K562 (cell line): Measurements from ENCODE around the gene ERVK3-1. TPM values are rescaled to one million over a fixed set of nuclear protein-coding genes. Genes with fewer than 3 reads are reported as not detected.

Source experiments
- ARHGAP35 ChIP-seq: fragments of 450-650 bp; IDR thresholded peaks from 2 replicates; pipeline ENCODE4 v1.6.1; 2018; ENCODE audit not compliant: partially characterized antibody
- CGGBP1 ChIP-seq: fragments of 250-450 bp; sonication (Bioruptor Pico); IDR thresholded peaks from 2 replicates; pipeline ENCODE4 v1.9.0; 2021; ENCODE audit warnings: mild to moderate bottlenecking
- CREM ChIP-seq: IDR thresholded peaks from 2 replicates; pipeline ENCODE4 v1.6.1; 2014; ENCODE audit warnings: antibody characterized with exemption, low read depth
- CTCF ChIP-seq, 3 experiments: IDR thresholded peaks in 2 of 3; conservative IDR thresholded peaks in 1 of 3; 2 replicates each; pipeline ENCODE4 v1.5.1; 2011 to 2012; ENCODE audit warnings: low read length in 3 of 3, mild to moderate bottlenecking in 3 of 3, control low read depth in 2 of 3, improper control_type of control experiment in 1 of 3, inconsistent platforms in 1 of 3, low read depth in 1 of 3, mixed read lengths in 1 of 3, moderate library complexity in 1 of 3; ENCODE audit not compliant: insufficient read depth in 2 of 3
- FUS ChIP-seq: fragments of 200-400 bp; formaldehyde crosslinking; optimal IDR thresholded peaks from 2 replicates; pipeline ENCODE3; 2017; ENCODE audit warnings: low read depth, low read length
- GABPB2 ChIP-seq: fragments of 250-450 bp; sonication (Bioruptor Pico); conservative IDR thresholded peaks from 2 replicates; pipeline ENCODE4 v1.5.1; 2021; ENCODE audit warnings: mild to moderate bottlenecking
- MCM7 ChIP-seq, 2 experiments: fragments of 450-650 bp; IDR thresholded peaks; 2 replicates each; pipeline ENCODE4 v1.6.1; 2016 to 2018
- NEUROD1 ChIP-seq: fragments of 150-350 bp; IDR thresholded peaks from 2 replicates; pipeline ENCODE4 v1.6.1; 2014; ENCODE audit warnings: borderline replicate concordance, low read length, low read depth; ENCODE audit not compliant: partially characterized antibody
- NR2F6 ChIP-seq: fragments of 450-650 bp; formaldehyde crosslinking; IDR thresholded peaks from 2 replicates; pipeline ENCODE4 v1.4.0; 2020; ENCODE audit warnings: mild to moderate bottlenecking
- NR4A1 ChIP-seq, 2 experiments: fragments of 250-450 bp in 1 of 2; fragments of 450-650 bp in 1 of 2; sonication (Bioruptor Pico) in 1 of 2; IDR thresholded peaks; 2 replicates each; pipeline versions ENCODE4 v1.4.0 to v1.6.1; 2016 to 2020; ENCODE audit warnings: mild to moderate bottlenecking in 2 of 2, missing compliant biosample characterization in 1 of 2, missing genetic modification characterization in 1 of 2, moderate library complexity in 1 of 2
- PBX2 ChIP-seq, 2 experiments: IDR thresholded peaks in 1 of 2; conservative IDR thresholded peaks in 1 of 2; 2 replicates each; pipeline ENCODE4 v1.6.1; 2016; ENCODE audit warnings: low read depth in 2 of 2, mild to moderate bottlenecking in 1 of 2, missing compliant biosample characterization in 1 of 2, missing genetic modification characterization in 1 of 2, moderate library complexity in 1 of 2
- SMARCA5 ChIP-seq: fragments of 450-650 bp; IDR thresholded peaks from 2 replicates; pipeline ENCODE4 v1.6.1; 2016
- THRAP3 ChIP-seq: fragments of 450-650 bp; IDR thresholded peaks from 2 replicates; pipeline ENCODE4 v1.6.1; 2016; ENCODE audit warnings: mild to moderate bottlenecking, inconsistent platforms, borderline replicate concordance
- WHSC1 ChIP-seq: IDR thresholded peaks from one replicate; pipeline ENCODE4 v1.6.1; 2012; ENCODE audit warnings: low read length, control low read depth, inconsistent platforms
- ZBTB2 ChIP-seq: fragments of 450-650 bp; IDR thresholded peaks from 2 replicates; pipeline ENCODE4 v1.6.1; 2016; ENCODE audit warnings: antibody characterized with exemption
- ZNF408 ChIP-seq: fragments of 250-450 bp; sonication (Bioruptor Pico); IDR thresholded peaks from 2 replicates; pipeline ENCODE4 v1.4.0; 2020; ENCODE audit warnings: low read depth, mild to moderate bottlenecking, moderate library complexity
- ZNF717 ChIP-seq: fragments of 250-450 bp; sonication (Bioruptor Pico); IDR thresholded peaks from 2 replicates; pipeline ENCODE4 v1.5.0; 2021
- polyA plus RNA-seq, 8 experiments: library from polyadenylated mRNA; depleted of rRNA in 4 of 8; stranded (reverse) in 5 of 8; unstranded in 3 of 8; fragments of >200 nt; fragmentation: Nextera tagmentation in 2 of 8; fragmentation: Illumina TruSeq in 1 of 8; extraction: Ambion mirVana in 2 of 8; extraction: Trizol in 1 of 8; gene quantifications; 2 replicates each; pipeline versions ENCODE4 v1.2.1 to v1.2.3, GENCODE V29; 2011 to 2014; ENCODE audit warnings: inconsistent platforms in 1 of 8, missing spikeins in 1 of 8
- total RNA-seq, 7 experiments: library from RNA; depleted of rRNA in 6 of 7; stranded (reverse); fragments of >200 nt in 6 of 7; fragmentation: Illumina TruSeq in 2 of 7; extraction: Trizol in 2 of 7; gene quantifications; 2 replicates each; pipeline versions ENCODE4 v1.2.1 to v1.2.3, GENCODE V29; 2011 to 2021; ENCODE audit warnings: low replicate concordance in 1 of 7
- TF ChIP-seq, protein P1 (sequence below): fragments of 250-450 bp; sonication (Bioruptor Pico); IDR thresholded peaks from 2 replicates; pipeline ENCODE4 v1.5.1; 2021; ENCODE audit warnings: mild to moderate bottlenecking

Gene ERVK3-1
- total and polyA plus RNA-seq, 9 of the 15 experiments (the other 6 are each of a cell fraction or from before 2014, with no cell fraction given): 87.6 to 299 (median 119) TPM

DNA sequence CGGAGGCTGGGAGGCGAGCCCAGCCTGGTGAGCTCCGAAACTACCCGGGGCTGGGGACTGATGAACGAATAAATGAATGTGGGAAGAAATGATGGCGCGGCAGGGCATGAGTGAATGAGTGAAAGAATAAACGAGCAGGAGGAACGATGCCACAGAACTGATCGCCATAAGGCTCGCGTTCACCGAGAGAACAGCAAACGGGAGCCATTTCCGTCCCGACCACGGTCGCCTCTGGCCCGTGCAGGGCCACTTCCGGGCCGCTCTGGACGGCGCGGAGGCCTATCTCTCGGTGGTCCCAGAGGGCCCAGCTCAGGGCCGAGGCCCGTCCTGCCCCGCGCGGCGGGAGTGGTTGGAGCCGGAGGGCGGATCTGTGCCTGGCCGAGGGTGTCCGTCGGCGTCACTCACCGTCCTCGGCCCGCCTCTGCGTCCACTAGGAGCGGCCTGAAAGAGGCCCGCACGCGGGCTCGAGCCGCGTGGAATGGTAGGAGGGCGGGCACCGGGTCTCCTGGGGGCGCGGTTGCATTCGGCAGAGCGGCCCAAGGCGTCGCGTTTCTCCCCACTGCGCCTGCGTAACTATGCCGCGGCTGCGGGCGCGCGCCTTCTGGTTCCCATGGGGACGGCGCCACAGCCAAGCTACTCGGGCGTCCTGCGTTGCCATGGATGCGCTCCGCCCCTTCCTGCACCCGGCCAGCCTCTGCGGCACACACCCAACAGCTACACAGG, 57.3 kb downstream of the ERVK3-1 start, which contains the start of gene ZNF497 (continued):
- no peak for TF ChIP-seq FUS
- no peak for TF ChIP-seq ARHGAP35
- no peak for TF ChIP-seq WHSC1
- no peak for TF ChIP-seq NR4A1 (CRISPR knock-in tag; IDR thresholded peaks at IDR 0.05)
- no peak for TF ChIP-seq NR4A1 (tag; IDR thresholded peaks at IDR 0.05)
- TF ChIP-seq ZNF717 (CRISPR knock-in tag): no peak
- TF ChIP-seq MCM7 (IDR thresholded peaks at IDR 0.05): no peak
- no peak for TF ChIP-seq CTCF (IDR thresholded peaks at IDR 0.05 in 2 of 3, conservative IDR thresholded peaks at IDR 0.05 in 1 of 3; ENCODE audit: insufficient read depth in 2 of 3, low read depth in 1 of 3, low read length in 3 of 3)
- TF ChIP-seq ZNF408 (CRISPR knock-in tag): no peak
- peak; percentile 90 for TF ChIP-seq NEUROD1
- peak; percentile 90 for TF ChIP-seq ZBTB2
- TF ChIP-seq CREM: peak; percentile 65; the same call in 1 of the 2 replicates
- TF ChIP-seq GABPB2: no peak
- no peak for TF ChIP-seq NR2F6 (CRISPR knock-in tag)
- TF ChIP-seq THRAP3: no peak
- TF ChIP-seq PBX2 (CRISPR knock-in tag; IDR thresholded peaks at IDR 0.05; ENCODE audit: low read depth): peak; percentile 35; the same call in 1 of the 2 replicates
- no peak for TF ChIP-seq PBX2 (tag; conservative IDR thresholded peaks at IDR 0.05; ENCODE audit: low read depth)
- peak; percentile 11; the same call in 1 of the 2 replicates for TF ChIP-seq SMARCA5
- no peak for TF ChIP-seq CGGBP1 (CRISPR knock-in tag)
- TF ChIP-seq, protein P1, sequence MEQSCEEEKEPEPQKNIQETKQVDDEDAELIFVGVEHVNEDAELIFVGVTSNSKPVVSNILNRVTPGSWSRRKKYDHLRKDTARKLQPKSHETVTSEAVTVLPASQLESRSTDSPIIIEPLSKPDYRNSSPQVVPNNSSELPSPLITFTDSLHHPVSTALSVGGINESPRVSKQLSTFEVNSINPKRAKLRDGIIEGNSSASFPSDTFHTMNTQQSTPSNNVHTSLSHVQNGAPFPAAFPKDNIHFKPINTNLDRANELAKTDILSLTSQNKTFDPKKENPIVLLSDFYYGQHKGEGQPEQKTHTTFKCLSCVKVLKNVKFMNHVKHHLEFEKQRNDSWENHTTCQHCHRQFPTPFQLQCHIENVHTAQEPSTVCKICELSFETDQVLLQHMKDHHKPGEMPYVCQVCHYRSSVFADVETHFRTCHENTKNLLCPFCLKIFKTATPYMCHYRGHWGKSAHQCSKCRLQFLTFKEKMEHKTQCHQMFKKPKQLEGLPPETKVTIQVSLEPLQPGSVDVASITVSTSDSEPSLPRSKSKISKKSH: no peak
